Kidney epithelial cell (primary cell): ENCODE data around the gene RASGRP1. TPM values are rescaled to one million over a fixed set of nuclear protein-coding genes. Genes with fewer than 3 reads are reported as not detected.

Experiments
- DNase-seq: peaks from one replicate; pipeline ENCODE4 v3.0.0-alpha.2; 2010; ENCODE audit warnings: low read depth
- H3K27me3 ChIP-seq: 2 replicates; pipeline ENCODE4 v1.6.0; 2011; ENCODE audit warnings: low read length; ENCODE audit not compliant: control insufficient read depth, insufficient read depth
- H3K36me3 ChIP-seq: 2 replicates; pipeline ENCODE4 v1.5.1; 2011; ENCODE audit warnings: low read length; ENCODE audit not compliant: control insufficient read depth, insufficient read depth
- H3K4me3 ChIP-seq: 2 replicates; pipeline ENCODE4 v1.5.1; 2011; ENCODE audit warnings: low read depth, mild to moderate bottlenecking, control low read depth, low read length
- CTCF ChIP-seq: IDR thresholded peaks from 2 replicates; pipeline ENCODE4 v1.5.1; 2011; ENCODE audit warnings: mild to moderate bottlenecking, moderate library complexity, low read length, control low read depth, inconsistent platforms; ENCODE audit not compliant: insufficient read depth, poor library complexity, severe bottlenecking
- total RNA-seq: library from RNA; depleted of rRNA; stranded (reverse); fragments of >200 nt; gene quantifications from 2 replicates; pipeline ENCODE4 v1.2.3, GENCODE V29; 2015

RASGRP1 gene
- total RNA-seq, 1 donor from 2014 or later: 3.1 TPM

- Histone ChIP-seq H3K4me3 (no peak overlapping the region), H3K27me3 (no peaks in the 10 kb centered on the region)
Observed at GRCh38 chr15:38609097-38609738, 44.6 kb upstream of the RASGRP1 start.

GRCh38 chr15:38608682-38609081, 44.1 kb upstream of the RASGRP1 start:
- TF ChIP-seq CTCF: no peak
- Histone ChIP-seq H3K36me3 (no peaks in the 10 kb centered on the region), H3K27me3 (no peaks in the 10 kb centered on the region), H3K4me3 (no peak overlapping the region)
- no peak for DNase-seq

More at GRCh38 chr15:38609097-38609738, 44.6 kb upstream of the RASGRP1 start:
- H3K36me3 ChIP-seq: no peaks in the 10 kb centered on the region
- TF ChIP-seq CTCF: no peak
- no peak for DNase-seq

- no peak for TF ChIP-seq CTCF
- H3K4me3 ChIP-seq: no peak overlapping the region
- H3K36me3 ChIP-seq: no peaks in the 10 kb centered on the region
- H3K27me3 ChIP-seq: no peaks in the 10 kb centered on the region
- no peak for DNase-seq
Observed at GRCh38 chr15:38605744-38606143, 41.1 kb upstream of the RASGRP1 start.

- no peak overlapping the region for H3K4me3 ChIP-seq
- no peak for TF ChIP-seq CTCF
- no peaks in the 10 kb centered on the region for H3K36me3 ChIP-seq
- no peak for DNase-seq
- no peaks in the 10 kb centered on the region for H3K27me3 ChIP-seq
Observed at GRCh38 chr15:38603672-38604071, 39.1 kb upstream of the RASGRP1 start.

- DNase-seq: no peak
- no peaks in the 10 kb centered on the region for H3K36me3 ChIP-seq
- TF ChIP-seq CTCF: no peak
- H3K27me3 ChIP-seq: no peaks in the 10 kb centered on the region
- no peak overlapping the region for H3K4me3 ChIP-seq
Observed at GRCh38 chr15:38602910-38603670, 38.5 kb upstream of the RASGRP1 start.
